Hepatocyte (in vitro differentiated cells): Measurements from ENCODE around the gene P2RY2.

Source experiments
- EZH2 ChIP-seq: fragments of 200-600 bp; sonication (generic); IDR thresholded peaks from 2 replicates; pipeline ENCODE4 v1.6.1; 2016; ENCODE audit warnings: antibody characterized with exemption, mild to moderate bottlenecking, borderline replicate concordance
- TF ChIP-seq, protein P1 (sequence below): fragments of 200-600 bp; sonication (generic); IDR thresholded peaks from 2 replicates; pipeline ENCODE4 v1.5.1; 2016; ENCODE audit warnings: antibody characterized with exemption, mild to moderate bottlenecking; ENCODE audit not compliant: poor library complexity

DNA sequence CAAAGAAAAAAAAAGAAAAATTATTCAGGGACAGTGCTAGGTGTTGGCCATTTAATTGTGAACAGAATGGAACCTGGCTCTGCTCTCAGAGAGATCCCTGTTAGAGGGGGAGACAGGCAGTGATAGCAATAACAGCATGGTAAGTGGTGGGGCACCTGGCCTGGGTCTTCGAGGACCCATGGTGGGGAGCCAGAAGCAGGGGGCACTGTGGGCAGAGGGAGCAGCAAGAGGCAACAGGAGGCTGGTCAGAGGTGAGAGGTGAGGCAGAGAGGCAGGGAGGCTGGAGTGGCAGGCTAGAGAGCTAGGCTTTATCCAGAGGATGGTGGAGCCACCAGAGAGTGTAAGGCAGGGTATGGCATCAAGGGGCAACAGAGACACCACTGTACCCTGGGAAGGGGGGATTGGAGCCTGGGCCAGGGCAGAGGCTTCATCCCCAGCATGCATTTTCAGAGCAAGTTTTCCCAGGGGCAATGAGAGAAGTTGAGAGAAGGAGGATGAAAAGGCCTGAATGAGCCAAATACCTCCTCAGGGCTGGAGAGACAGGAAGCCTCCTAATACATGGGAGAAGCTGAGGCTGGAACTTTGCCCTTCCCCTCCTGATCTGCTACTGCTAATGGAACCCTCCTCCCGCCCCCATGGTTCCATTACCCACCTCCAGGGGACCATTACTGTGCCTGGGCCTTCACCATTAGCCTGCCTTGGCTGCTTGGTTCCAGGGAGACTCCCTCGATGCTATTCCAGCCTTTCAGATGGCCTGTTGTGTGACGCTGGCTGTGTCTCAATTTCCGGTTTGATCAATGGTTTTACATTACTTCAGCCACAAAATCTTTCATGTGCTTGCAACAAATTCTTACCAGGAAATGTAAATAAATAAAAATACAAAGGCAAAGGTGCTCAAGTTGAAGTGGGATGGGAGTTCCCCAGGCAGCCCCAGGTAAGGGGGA is 2.6 kb upstream of the P2RY2 start:
- TF ChIP-seq EZH2, result no peak
- TF ChIP-seq, protein P1, sequence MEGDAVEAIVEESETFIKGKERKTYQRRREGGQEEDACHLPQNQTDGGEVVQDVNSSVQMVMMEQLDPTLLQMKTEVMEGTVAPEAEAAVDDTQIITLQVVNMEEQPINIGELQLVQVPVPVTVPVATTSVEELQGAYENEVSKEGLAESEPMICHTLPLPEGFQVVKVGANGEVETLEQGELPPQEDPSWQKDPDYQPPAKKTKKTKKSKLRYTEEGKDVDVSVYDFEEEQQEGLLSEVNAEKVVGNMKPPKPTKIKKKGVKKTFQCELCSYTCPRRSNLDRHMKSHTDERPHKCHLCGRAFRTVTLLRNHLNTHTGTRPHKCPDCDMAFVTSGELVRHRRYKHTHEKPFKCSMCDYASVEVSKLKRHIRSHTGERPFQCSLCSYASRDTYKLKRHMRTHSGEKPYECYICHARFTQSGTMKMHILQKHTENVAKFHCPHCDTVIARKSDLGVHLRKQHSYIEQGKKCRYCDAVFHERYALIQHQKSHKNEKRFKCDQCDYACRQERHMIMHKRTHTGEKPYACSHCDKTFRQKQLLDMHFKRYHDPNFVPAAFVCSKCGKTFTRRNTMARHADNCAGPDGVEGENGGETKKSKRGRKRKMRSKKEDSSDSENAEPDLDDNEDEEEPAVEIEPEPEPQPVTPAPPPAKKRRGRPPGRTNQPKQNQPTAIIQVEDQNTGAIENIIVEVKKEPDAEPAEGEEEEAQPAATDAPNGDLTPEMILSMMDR, result no peak
